ENCODE measurements around the gene PIEZO1. TPM values are rescaled to one million over a fixed set of nuclear protein-coding genes. Genes with fewer than 3 reads are reported as not detected.
A peak's percentile ranks its signal among the peaks of the same experiment; 100 is the strongest.

The PIEZO1 gene
- total RNA-seq, 1 donor from 2014 or later: 5.5 TPM

- H3K4me3 Mint-ChIP-seq: no peak overlapping the region
- TF ChIP-seq CTCF (IDR thresholded peaks at IDR 0.05): no peak
- no peak for TF ChIP-seq EZH2 (IDR thresholded peaks at IDR 0.05)
- no peak for TF ChIP-seq EZH2phosphoT487 (IDR thresholded peaks at IDR 0.05)
- Histone ChIP-seq H3K36me3 (no peaks in the 10 kb centered on the region), H3K27me3 (no peaks in the 10 kb centered on the region), H3K79me2 (ENCODE audit: low read depth) (no peaks in the 10 kb centered on the region), H3K27ac (no peak overlapping the region), H3K9ac (no peak overlapping the region), H3K9me3 (ENCODE audit: low read depth) (no peaks in the 10 kb centered on the region), H2AFZ (replicated peaks) (no peak overlapping the region), H3F3A (ENCODE audit: low read depth) (peaks cover 25% of the 10 kb centered on the region), H4K20me1 (ENCODE audit: low read depth) (no peaks in the 10 kb centered on the region), H3K4me2 (no peak overlapping the region), H3K4me1 (peaks cover 22% of the 10 kb centered on the region), H3K4me3 (no peak overlapping the region)
- peaks cover 13% of the 10 kb centered on the region for H3K4me1 Mint-ChIP-seq
- no peak for DNase-seq (ENCODE audit: low spot score)
- H3K9me3 Mint-ChIP-seq: no peaks in the 10 kb centered on the region
- no peak overlapping the region for H3K27ac Mint-ChIP-seq
- H3K36me3 Mint-ChIP-seq: no peaks in the 10 kb centered on the region
- no peaks in the 10 kb centered on the region for H3K27me3 Mint-ChIP-seq (ENCODE audit: insufficient read depth, low read depth)
Observed at GRCh38 chr16:88761143-88761534, 23.9 kb downstream of the PIEZO1 start.

- no peaks in the 10 kb centered on the region for H3K9me3 Mint-ChIP-seq
- Histone ChIP-seq H3K9ac (no peak overlapping the region), H3K27ac (no peak overlapping the region), H3K27me3 (no peaks in the 10 kb centered on the region), H3K4me3 (no peak overlapping the region), H3K4me1 (peaks cover 22% of the 10 kb centered on the region), H3K4me2 (no peak overlapping the region), H2AFZ (replicated peaks) (no peak overlapping the region), H3K79me2 (ENCODE audit: low read depth) (no peaks in the 10 kb centered on the region), H4K20me1 (ENCODE audit: low read depth) (no peaks in the 10 kb centered on the region), H3K36me3 (no peaks in the 10 kb centered on the region), H3F3A (ENCODE audit: low read depth) (peaks cover 25% of the 10 kb centered on the region), H3K9me3 (ENCODE audit: low read depth) (no peaks in the 10 kb centered on the region)
- TF ChIP-seq EZH2 (IDR thresholded peaks at IDR 0.05) (no peak), EZH2phosphoT487 (IDR thresholded peaks at IDR 0.05) (no peak), CTCF (IDR thresholded peaks at IDR 0.05) (no peak)
- H3K36me3 Mint-ChIP-seq: no peaks in the 10 kb centered on the region
- H3K27ac Mint-ChIP-seq: peak overlapping the region; percentile 66
- H3K4me1 Mint-ChIP-seq: peaks cover 13% of the 10 kb centered on the region
- DNase-seq (ENCODE audit: low spot score): no peak
- no peak overlapping the region for H3K4me3 Mint-ChIP-seq
- no peaks in the 10 kb centered on the region for H3K27me3 Mint-ChIP-seq (ENCODE audit: insufficient read depth, low read depth)
Observed at GRCh38 chr16:88760424-88761142, 24.4 kb downstream of the PIEZO1 start.

- Histone ChIP-seq H3K79me2 (ENCODE audit: low read depth) (no peaks in the 10 kb centered on the region), H3K36me3 (no peaks in the 10 kb centered on the region), H4K20me1 (ENCODE audit: low read depth) (no peaks in the 10 kb centered on the region), H3K4me2 (no peak overlapping the region), H3K9ac (no peak overlapping the region), H3F3A (ENCODE audit: low read depth) (peaks cover 25% of the 10 kb centered on the region), H3K27me3 (no peaks in the 10 kb centered on the region), H3K27ac (no peak overlapping the region), H3K4me1 (peaks cover 22% of the 10 kb centered on the region), H3K9me3 (ENCODE audit: low read depth) (no peaks in the 10 kb centered on the region), H2AFZ (replicated peaks) (no peak overlapping the region), H3K4me3 (no peak overlapping the region)
- no peaks in the 10 kb centered on the region for H3K27me3 Mint-ChIP-seq (ENCODE audit: insufficient read depth, low read depth)
- H3K36me3 Mint-ChIP-seq: no peaks in the 10 kb centered on the region
- peak overlapping the region; percentile 66 for H3K27ac Mint-ChIP-seq
- H3K9me3 Mint-ChIP-seq: no peaks in the 10 kb centered on the region
- no peak overlapping the region for H3K4me3 Mint-ChIP-seq
- no peak for DNase-seq (ENCODE audit: low spot score)
- H3K4me1 Mint-ChIP-seq: peaks cover 20% of the 10 kb centered on the region
- no peak for TF ChIP-seq CTCF (IDR thresholded peaks at IDR 0.05)
- TF ChIP-seq EZH2 (IDR thresholded peaks at IDR 0.05): no peak
- no peak for TF ChIP-seq EZH2phosphoT487 (IDR thresholded peaks at IDR 0.05)
Observed at GRCh38 chr16:88759976-88760350, 25.1 kb downstream of the PIEZO1 start.
